Keratinocyte (primary cell): ENCODE results near the gene CELF2. TPM values are rescaled to one million over a fixed set of nuclear protein-coding genes. Genes with fewer than 3 reads are reported as not detected.

Source experiments
- DNase-seq: peaks from one replicate; pipeline ENCODE4 v3.0.0-alpha.2; 2011; ENCODE audit warnings: low read depth, missing footprints, low spot score
- FAIRE-seq: peaks from 2 replicates; lab custom pipeline; 2011; peaks lifted over from hg19 to GRCh38; lab: Jason Lieb, UNC
- H2AFZ ChIP-seq: 2 replicates; pipeline ENCODE4 v1.6.0; 2012; ENCODE audit warnings: low read length, control low read depth, inconsistent platforms; ENCODE audit not compliant: control insufficient read depth
- H3K27ac ChIP-seq: 2 replicates; pipeline ENCODE4 v1.5.1; 2011; ENCODE audit warnings: low read length; ENCODE audit not compliant: control insufficient read depth, insufficient read depth
- H3K27me3 ChIP-seq: 3 replicates; pipeline ENCODE4 v1.6.0; 2011; ENCODE audit warnings: low read length; ENCODE audit not compliant: control insufficient read depth, insufficient read depth; ENCODE audit errors: extremely low read depth
- H3K36me3 ChIP-seq, 2 experiments: 2 replicates in 1 of 2; 3 replicates in 1 of 2; pipeline ENCODE4 v1.5.1; 2011; ENCODE audit warnings: low read length in 2 of 2, mild to moderate bottlenecking in 1 of 2; ENCODE audit not compliant: control insufficient read depth in 2 of 2, insufficient read depth in 2 of 2; ENCODE audit errors: extremely low read depth in 1 of 2
- H3K4me1 ChIP-seq: 3 replicates; pipeline ENCODE4 v1.5.1; 2011; ENCODE audit warnings: low read length; ENCODE audit not compliant: control insufficient read depth, insufficient read depth; ENCODE audit errors: extremely low read depth
- H3K4me2 ChIP-seq: 3 replicates; pipeline ENCODE4 v1.6.0; 2011; ENCODE audit warnings: low read depth, low read length; ENCODE audit not compliant: control insufficient read depth, insufficient read depth; ENCODE audit errors: extremely low read depth
- H3K4me3 ChIP-seq, 3 experiments: fragments of 200-600 bp in 1 of 3; sonication (generic) in 1 of 3; 2 replicates in 2 of 3; 3 replicates in 1 of 3; pipeline ENCODE4 v1.5.1; 2011 to 2016; ENCODE audit warnings: low read length in 3 of 3, mild to moderate bottlenecking in 3 of 3, control low read depth in 2 of 3, inconsistent platforms in 1 of 3, low read depth in 1 of 3, mixed read lengths in 1 of 3, mixed run types in 1 of 3, moderate library complexity in 1 of 3; ENCODE audit not compliant: control insufficient read depth in 2 of 3, insufficient read depth in 2 of 3; ENCODE audit errors: extremely low read depth in 1 of 3
- H3K79me2 ChIP-seq: 2 replicates; pipeline ENCODE4 v1.6.0; 2012; ENCODE audit warnings: low read length; ENCODE audit not compliant: control insufficient read depth, insufficient read depth
- H3K9ac ChIP-seq: 3 replicates; pipeline ENCODE4 v1.6.0; 2011; ENCODE audit warnings: low read length; ENCODE audit not compliant: control insufficient read depth, insufficient read depth; ENCODE audit errors: extremely low read depth
- H3K9me1 ChIP-seq: 3 replicates; pipeline ENCODE4 v1.6.0; 2011; ENCODE audit warnings: low read length; ENCODE audit not compliant: control insufficient read depth, insufficient read depth; ENCODE audit errors: extremely low read depth
- H3K9me3 ChIP-seq: 2 replicates; pipeline ENCODE4 v1.5.1; 2012; ENCODE audit warnings: low read depth, low read length; ENCODE audit not compliant: control insufficient read depth
- H4K20me1 ChIP-seq: 3 replicates; pipeline ENCODE4 v1.6.0; 2011; ENCODE audit warnings: low read length; ENCODE audit not compliant: control insufficient read depth, insufficient read depth; ENCODE audit errors: extremely low read depth
- CTCF ChIP-seq, 3 experiments: IDR thresholded peaks in 1 of 3; conservative IDR thresholded peaks in 1 of 3; optimal IDR thresholded peaks in 1 of 3; 2 replicates in 2 of 3; 3 replicates in 1 of 3; pipeline versions ENCODE3 to v1.5.1; 2011; ENCODE audit warnings: low read length in 3 of 3, mild to moderate bottlenecking in 3 of 3, moderate library complexity in 2 of 3, control low read depth in 1 of 3, inconsistent platforms in 1 of 3; ENCODE audit not compliant: insufficient read depth in 2 of 3; ENCODE audit errors: extremely low read depth in 1 of 3
- EZH2 ChIP-seq: IDR thresholded peaks from one replicate; pipeline ENCODE4 v1.6.1; 2012; ENCODE audit warnings: inconsistent platforms, mild to moderate bottlenecking, low read length, moderate library complexity
- dilution Hi-C: fragments of 300-500 bp; cut with MboI; formaldehyde crosslinking; loops from one replicate; pipeline ENCODE4 v1.7.0; 2020; ENCODE audit warnings: low sequenced_read_pairs; ENCODE audit not compliant: extremely low pct_ligation_motif_present
- polyA plus RNA-seq, 5 experiments: library from polyadenylated mRNA; depleted of rRNA in 3 of 5; stranded (reverse) in 3 of 5; stranded (forward) in 1 of 5; unstranded in 1 of 5; fragments of >200 nt; gene quantifications; 1 replicate in 1 of 5; 2 replicates in 3 of 5; 3 replicates in 1 of 5; pipeline versions ENCODE4 v1.2.1 to v1.2.3, GENCODE V29; 2011 to 2012; ENCODE audit warnings: missing spikeins in 2 of 5, low read depth in 1 of 5, low replicate concordance in 1 of 5

CELF2 gene
- polyA plus RNA-seq, 1 donor (not counting 4 experiments of a cell fraction or from before 2014, with no cell fraction given), result 9.8 TPM

DNA sequence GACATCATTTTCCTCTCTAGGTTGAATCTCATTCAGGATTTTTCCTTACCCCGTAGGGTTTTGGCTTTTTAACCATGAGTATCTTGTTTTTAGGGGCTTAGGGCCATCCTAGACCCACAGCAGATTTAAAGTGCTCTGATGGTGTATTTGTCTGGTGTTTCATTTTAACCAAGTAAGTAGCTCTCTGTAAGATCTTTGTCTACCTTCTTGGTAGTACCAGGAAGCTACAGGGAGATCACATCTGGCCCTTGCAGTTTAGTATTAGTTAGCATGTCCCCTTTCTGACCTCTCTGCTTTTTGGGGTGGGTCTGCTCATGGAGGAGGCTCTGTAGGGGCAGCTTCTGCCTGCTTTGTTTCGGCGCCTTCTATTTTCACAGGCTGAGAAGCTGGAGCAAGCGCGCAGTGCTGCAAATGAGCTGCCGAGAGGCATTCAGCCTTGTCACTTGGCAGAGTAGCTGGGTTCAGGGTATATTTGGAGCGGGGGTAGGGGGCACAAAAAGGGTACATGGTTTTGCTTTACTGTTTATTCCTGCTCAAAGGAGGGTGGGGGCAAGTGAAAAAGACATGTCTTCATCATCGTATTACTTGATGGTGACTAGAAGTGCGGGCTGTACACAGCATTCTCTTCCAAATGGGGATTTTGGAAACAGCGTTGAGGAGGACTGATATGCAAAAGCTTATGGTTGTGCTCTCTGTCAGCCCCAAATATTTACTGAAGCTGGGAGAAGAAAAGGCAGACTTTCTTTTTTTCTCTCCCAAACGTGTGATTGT is 146.3 kb downstream of the CELF2 start:
- no peak for DNase-seq
- Histone ChIP-seq H2AFZ (no peak overlapping the region), H3K79me2 (no peaks in the 10 kb centered on the region), H3K9me3 (no peaks in the 10 kb centered on the region), H3K9ac (no peak overlapping the region), H3K27me3 (peaks cover 25% of the 10 kb centered on the region), H3K27ac (no peak overlapping the region), H3K36me3 (no peaks in the 10 kb centered on the region), H3K4me2 (no peak overlapping the region), H3K9me1 (no peaks in the 10 kb centered on the region), H3K4me1 (no peaks in the 10 kb centered on the region), H3K4me3 (no peak overlapping the region), H4K20me1 (no peaks in the 10 kb centered on the region)
- no peak for FAIRE-seq
- dilution Hi-C loops, result no loop called here
- TF ChIP-seq CTCF (optimal IDR thresholded peaks at IDR 0.05 in 1 of 3, IDR thresholded peaks at IDR 0.05 in 1 of 3, conservative IDR thresholded peaks at IDR 0.05 in 1 of 3; ENCODE audit: extremely low read depth in 1 of 3, insufficient read depth in 2 of 3, low read length in 3 of 3), result no peak
- TF ChIP-seq EZH2, result no peak

- H3K9me1 ChIP-seq, result no peaks in the 10 kb centered on the region
- H3K4me1 ChIP-seq, result no peaks in the 10 kb centered on the region
- FAIRE-seq (no peak), DNase-seq (no peak)
- dilution Hi-C loops, result no loop called here
- no peaks in the 10 kb centered on the region for H4K20me1 ChIP-seq
- TF ChIP-seq EZH2 (no peak), CTCF (optimal IDR thresholded peaks at IDR 0.05 in 1 of 3, IDR thresholded peaks at IDR 0.05 in 1 of 3, conservative IDR thresholded peaks at IDR 0.05 in 1 of 3; ENCODE audit: extremely low read depth in 1 of 3, insufficient read depth in 2 of 3, low read length in 3 of 3) (no peak)
- H3K9ac ChIP-seq, result no peak overlapping the region
- no peak overlapping the region for H3K4me2 ChIP-seq
- no peak overlapping the region for H3K27ac ChIP-seq
- no peaks in the 10 kb centered on the region for H3K79me2 ChIP-seq
- H3K9me3 ChIP-seq, result no peaks in the 10 kb centered on the region
- H2AFZ ChIP-seq, result no peak overlapping the region
- H3K36me3 ChIP-seq, result no peaks in the 10 kb centered on the region
- no peak overlapping the region for H3K4me3 ChIP-seq
- H3K27me3 ChIP-seq, result peaks cover 25% of the 10 kb centered on the region
These were observed 146.8 kb downstream of the CELF2 start for GRCh38 chr10:11164551-11164802.
